HG02885 (cell line): ENCODE measurements around the gene WDR1.

Experiments used
- ATAC-seq: cut with Tn5 transposase; IDR thresholded peaks from one replicate; pipeline ENCODE4 v1.9.1; 2021; ENCODE audit warnings: mild to moderate bottlenecking; ENCODE audit not compliant: unreplicated experiment, poor library complexity

The WDR1 gene

DNA sequence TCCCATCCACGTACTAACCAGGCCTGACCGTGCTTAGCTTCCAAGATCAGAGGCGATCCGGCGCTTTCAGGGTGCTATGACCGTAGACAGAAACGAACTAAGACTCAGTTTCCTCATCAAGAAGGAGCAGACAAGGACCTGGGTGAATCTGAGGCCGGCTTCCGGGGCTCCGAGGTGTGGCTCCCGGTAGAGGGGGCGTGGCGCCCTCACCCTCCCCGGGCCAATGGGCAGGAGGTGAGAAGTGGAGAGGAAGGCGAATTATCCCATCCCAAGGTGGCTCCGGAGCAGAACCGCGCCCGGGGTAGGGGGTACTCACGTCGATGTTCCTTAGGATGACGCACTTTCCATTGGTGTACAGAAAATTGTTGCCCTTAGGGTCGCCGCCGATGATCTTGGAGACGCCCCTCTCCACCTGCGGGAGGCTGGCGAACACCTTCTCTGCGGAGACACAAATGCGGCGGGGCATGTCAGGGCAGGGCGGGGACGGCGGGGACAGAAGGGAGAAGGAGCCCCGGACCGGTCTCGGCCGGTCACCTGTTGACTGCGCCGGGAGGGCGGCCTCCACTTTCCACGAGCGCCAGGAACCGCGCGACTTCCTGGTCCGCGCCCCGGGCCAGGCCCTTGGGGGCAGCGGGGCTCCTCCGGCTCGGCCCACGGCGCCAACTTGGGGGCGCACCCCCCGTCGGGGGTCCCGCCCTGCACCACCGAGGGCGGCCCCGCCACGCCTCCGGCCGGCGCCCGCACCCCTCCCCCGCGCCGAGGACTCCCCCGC lies 616 bp downstream of the WDR1 start:
- ATAC-seq = peak; percentile 39

DNA sequence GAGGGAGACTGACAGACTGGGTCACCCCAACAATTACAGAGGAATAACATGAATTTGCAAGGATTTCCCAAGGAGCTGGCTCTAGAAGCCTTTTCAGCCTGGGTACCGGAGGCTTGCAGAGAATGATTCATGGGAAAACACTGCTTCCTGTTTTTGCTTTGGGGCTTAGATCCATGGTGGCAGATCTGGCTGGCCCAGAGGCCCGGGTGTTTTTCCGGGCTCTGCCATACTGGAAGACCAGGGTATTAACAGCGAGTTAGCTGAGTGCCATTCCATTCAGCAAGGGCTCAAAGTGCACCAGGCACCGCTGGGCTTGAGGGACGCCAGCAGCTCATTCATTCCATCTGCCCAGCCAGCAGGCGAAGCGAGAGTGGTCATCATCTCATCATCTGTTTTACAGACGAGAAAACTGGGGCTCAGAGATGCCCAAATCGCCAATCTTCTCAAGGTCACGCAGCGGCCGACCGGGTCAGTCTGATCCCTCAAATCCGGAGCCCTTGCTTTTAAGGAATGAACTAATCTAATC lies 1.3 kb downstream of the WDR1 start:
- no peak for ATAC-seq

DNA sequence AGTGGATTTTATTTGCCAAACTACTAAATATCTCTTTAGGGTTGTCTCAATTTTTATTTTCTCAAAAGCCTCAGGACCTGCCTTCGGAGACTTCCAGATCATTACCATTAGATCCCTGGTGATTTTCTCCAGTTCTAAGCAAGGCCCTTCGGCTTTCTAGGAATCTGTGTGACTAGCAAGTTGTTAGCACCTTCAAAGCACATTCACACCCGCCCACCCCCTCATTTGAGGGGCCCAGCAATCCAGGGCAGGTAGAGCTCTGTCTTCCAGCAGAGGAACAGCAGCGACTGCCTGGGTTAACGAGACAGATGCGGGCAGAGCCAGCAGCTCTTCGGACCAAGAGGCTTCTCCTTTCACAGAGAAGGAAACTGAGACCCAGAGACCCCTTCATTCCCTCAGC lies 2.0 kb downstream of the WDR1 start:
- no peak for ATAC-seq

DNA sequence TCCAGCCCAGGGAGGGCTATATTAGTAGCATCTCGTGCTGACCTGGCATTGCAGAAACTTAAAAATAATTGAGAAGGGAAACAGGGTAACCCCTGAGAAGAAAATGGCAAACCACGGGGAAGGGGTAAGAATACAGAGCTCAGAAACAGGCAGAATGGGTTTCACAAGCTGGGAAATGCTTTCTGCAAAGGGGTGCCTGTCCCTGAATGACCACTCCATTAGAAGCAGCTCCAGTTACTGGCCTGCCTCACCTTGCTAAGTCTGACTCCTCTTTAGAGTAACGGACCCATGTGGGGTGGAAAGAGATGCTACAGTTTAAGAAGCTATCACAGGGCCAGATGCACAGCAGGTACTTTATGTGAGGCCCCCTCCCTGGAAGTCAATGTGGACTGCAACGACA lies 2.5 kb downstream of the WDR1 start:
- no peak for ATAC-seq

DNA sequence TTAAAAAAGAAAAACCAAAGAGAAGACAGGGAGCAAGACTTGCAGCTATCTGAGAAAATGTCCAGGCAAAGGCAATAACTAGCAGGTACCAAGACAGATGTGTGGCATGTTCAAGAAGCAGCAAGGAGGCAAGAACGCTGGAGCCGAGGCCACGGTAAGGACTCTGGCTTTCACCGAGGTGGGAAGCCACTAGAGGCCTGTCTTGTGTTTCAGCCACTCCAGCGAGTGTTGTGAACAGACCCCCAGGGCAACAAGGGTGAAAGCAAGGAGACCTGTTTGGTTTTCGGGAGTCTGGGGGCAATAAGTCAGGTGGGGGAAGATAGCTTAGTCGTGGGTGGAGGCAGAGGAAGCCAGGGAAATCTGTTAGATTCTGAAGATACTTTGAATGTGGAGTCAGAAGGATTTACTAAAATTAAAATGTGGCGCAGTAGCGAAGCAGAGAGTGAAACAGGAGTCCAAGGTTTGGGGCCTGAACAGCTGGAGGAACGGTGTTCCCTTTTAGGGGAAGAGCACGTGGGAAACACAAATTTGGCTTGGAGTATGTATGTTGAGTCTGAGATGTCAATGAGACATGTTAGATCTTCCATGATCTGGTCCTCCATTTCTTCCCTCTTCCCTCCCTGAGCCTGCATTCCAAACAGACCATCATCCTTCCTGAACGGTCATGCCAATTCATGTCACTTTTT lies 3.1 kb downstream of the WDR1 start:
- no peak for ATAC-seq

DNA sequence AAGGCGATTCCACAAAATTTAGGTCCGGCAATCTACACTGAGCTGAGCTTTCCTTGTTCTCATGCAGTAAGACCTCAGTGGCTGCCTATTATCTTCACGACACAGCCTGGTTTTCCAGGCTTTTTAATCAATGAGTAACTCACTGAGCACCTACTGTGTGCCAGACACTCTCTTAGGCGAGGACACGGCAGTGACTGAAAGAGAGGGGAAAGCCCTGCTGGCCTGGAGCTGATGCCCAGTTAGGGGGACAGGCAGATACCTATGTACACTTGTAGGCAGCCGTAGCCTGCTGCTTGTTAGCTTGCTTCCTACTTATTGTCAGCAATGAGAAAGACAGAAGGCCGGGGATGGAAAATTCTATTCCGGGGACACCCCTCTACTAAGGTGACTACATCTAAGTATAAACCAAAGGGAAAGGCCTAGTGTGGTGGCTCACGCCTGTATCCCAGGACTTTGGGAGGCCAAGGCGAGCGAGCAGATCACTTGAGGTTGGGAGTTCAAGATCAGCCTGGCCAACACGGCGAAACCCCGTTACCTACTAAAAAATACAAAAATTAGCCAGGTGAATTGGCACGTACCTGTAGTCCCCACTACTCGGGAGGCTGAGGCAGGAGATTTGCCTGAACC lies 3.8 kb downstream of the WDR1 start:
- no peak for ATAC-seq

DNA sequence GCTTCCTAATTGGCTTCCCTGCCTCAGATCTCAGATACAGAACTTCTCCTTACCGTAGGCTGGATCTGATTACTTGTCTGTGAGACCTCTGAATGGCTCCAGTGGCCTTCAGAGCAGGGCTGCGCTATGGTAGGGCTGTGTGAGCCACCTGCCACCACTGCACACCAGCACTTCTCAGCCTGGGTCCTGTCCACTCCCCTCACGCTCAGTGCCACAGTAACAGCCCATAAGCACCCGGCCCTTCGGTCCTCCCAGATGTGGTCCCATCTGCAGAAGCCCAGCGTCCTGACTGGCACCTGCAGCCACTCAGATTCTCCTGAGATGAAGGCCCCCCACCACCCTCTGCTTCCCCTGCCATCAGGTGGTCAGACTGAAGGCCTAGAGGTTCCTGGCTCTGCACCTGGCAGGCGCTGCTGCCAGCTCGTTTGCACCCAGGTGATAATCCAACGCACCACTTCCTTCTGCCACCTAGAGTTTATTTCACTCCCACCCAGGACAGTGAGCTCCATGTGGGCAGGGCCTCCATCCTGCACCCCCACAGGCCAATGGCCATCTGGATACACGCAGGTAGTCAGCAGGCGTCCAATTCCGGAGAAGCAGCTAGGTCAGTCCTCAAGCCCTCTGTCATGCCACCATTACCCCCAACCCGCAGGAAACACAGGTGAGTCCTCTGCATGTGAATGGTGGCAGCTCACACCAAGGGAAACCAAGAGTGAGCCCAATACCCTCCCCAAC lies 5.4 kb downstream of the WDR1 start:
- no peak for ATAC-seq

DNA sequence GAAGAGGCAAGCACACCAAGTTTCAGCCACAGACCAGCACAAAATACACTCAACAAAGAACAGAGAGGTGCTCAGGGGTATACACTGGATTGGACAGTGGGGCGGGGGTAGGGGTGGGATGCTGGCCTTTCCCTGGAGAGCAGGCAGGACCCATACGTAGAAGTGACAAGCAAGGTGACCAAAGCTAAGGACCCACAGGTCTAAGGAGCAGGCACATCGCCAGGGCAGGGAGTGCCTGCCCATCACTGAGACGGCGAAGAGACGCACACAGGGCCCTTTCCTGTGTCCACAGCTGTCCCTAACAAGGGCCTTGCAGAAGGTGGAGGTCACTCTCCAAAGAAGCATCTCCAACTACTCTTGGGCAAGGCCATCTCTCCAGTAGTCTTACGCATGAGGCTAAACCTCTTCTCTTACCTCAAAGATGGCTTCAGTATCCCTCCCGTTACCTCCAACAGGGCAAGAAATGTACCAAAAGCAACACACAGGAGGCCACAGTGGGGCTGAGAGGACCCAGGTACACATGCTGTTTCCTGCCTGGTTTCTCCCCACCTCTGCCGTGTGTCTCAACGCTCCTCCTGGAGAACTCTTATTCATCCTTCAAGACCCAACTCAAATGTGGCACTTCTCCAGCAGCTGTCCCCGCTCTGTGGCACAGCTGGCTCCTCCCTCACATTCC lies 6.5 kb downstream of the WDR1 start:
- ATAC-seq = no peak

DNA sequence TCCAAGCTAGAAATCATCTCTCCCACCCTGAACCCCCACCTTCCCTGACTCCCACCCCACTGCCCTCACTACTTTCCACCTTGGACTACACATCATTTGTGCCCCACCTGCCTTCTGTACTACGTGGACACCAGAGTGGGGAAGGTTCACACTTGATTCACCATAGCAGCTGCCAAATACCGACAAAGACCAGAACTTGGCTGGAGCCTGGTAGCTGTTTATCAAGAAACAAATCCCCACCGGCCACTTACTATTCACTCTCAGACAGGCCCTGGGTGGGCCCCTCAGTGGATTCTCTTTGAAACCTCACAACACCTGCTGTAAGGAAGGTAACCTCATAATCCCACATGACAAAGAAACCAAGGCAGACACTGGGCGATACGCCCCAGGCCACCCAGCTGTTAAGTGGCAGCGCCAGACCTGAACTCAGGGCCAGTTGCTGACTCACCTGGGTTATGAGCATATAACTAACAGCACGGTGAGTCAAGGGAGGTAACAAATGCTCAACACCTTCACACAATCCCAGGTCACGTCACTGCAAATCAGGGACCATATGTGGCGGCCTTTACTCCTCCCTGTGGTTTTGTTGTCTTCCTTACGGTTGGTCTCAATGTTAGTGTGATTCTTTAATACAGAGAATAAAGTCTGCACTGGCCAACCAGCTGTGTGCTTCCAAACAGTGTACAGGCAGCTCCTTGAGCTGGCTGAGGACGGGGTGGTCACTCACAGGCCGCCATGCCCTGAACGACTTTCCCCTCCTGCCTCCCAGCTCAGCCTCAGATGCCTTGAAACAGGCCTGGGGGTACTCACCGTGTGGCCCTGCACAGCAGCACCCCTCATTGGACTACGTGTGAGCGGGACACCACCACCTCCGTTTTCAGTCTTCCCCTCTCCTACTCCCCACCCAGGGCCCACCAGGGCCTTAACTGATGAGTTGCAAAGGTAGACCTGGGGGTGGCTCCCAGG lies 7.5 kb downstream of the WDR1 start:
- no peak for ATAC-seq

DNA sequence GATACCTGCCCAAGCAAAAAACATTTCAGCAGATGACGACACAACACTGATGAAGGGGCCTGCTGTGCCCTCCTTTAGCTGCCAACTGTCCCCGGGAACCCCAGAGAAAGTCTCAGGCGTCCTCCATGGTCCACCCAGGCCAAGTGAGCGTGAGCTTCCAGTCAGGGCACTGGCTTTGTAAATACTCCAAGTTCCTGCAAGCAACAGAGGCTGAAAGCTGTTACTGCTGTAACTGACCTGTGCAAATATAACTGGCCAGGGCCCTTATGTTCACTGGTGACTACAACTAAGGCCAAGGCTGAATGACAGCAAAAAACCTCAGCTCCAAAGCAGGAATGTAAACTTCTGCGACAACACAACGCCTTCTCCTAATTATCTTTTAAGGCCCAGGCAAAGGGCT lies 8.2 kb downstream of the WDR1 start:
- ATAC-seq = no peak

DNA sequence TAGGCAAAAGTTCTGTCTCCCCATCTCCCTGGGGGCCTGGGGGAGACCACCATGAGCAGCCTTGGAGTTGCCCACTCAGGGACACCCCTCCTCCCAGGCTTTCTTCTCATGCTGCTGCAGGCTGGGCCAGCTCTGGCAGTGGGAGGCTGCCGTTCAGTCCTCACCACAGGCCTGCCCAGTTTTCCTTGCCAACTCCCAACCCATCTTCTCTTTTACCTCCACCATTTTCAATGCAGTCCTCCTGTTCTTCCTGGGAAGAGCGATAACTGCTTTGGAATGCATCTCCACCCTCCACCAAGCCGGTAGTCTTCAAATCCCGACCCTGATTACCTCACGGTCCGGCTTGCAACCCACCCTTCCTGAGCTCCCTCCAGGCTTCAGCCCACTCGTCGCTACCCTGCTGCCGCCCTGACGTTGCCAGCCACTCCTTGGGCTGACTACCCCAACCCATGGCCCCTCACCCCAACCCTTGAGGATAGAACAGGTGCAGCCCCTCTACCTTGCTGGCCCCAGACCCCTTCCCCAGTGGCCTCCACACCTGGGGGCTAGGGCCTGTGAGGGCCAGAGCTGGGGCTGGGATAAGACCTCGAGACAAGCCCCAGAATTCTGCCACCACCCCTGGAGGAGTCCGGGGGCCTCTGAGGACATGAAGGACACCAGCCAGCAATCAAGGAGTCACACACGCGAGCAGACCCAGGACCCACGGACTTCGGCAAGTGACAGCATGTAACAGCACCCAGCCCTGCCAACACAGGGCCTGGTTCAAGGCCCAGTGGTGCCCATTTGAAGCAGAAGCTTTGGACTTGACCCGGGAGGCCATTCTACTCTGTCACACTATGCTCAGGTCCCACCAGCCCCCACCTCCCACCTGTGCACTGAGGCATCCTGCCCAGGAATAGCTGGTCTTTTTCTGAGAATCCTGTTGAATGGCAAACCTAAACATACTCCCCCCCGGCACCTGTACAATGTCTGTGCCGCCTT lies 9.2 kb downstream of the WDR1 start:
- ATAC-seq = no peak

DNA sequence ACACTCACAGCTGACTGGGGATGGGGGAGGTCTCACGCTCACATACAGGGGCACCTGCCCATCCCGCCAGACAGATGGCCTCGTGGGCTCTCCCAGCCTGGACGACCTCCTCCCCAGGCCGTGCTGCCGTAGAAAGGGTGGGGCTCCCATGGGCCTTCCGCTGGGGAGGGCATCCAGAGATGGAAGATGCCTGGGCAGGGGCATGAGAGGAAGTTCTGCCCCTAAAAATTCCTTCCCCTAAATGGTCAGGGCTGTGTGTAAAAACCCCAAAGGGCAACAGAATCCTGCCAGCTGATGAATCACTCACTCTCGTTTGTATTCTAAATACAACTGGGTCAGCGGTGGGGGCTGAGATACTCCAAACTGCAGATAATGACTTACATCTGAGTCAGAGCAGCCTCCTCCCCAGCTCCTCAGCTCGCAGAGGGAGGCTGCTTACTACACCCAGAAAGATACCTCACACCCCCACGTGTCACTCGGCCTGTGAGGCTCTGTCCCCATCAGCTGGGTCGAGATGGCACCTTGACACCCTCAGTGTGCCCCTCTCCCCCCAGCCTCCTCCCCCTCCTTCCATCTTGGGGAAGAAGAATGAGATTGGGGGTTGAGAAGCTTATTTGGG lies 10.1 kb downstream of the WDR1 start:
- peak; percentile 43 for ATAC-seq

DNA sequence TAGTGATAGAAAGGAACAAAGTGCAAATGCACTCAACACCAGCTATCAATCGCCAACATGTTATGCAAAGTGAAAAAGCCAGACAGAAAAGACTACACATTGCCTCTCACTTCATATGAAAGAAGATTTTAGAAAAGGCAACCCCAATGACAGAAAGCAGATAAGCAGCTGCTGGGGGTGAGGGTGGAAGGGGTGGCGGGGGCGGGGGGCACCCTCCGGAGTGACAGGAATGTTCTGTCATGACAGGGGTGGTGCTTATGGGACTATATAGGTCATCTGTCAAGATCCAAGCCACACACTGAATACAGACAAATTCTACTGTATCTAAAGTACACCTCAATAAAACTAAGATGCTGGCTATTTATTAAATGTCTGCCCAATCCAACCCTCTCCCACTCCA lies 10.7 kb downstream of the WDR1 start:
- no peak for ATAC-seq

DNA sequence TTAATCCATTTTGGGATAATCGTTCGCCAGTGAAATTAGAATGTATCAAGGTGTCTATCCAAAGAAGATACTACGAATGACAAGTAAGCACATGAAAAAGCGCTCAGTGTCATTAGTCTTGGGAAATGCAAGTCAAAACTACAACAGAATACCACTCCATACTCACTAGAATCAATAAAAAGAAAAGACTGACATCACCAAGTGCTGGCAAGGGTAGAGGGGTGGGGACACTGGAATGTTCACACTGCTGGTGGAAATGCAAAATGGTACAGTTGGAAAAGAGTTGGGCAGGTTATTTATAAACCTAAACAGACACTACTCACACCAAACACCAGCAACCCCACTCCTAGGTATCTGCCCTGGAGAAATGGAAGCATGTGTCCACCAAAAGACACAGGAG lies 11.2 kb downstream of the WDR1 start:
- ATAC-seq = no peak

DNA sequence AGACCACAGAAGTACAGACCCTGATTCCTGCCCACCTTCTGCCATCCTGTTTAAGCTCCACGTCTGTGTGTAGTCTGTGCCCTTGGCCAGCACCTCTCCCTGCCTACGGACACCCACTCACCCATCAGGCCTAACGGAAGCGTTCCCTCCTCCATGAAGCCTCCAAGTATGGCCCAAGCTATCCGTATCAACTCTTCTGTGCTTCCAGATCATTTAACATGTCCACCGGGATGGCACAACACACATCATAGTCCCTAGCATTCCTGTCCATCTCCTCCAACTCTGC lies 11.7 kb downstream of the WDR1 start:
- no peak for ATAC-seq

DNA sequence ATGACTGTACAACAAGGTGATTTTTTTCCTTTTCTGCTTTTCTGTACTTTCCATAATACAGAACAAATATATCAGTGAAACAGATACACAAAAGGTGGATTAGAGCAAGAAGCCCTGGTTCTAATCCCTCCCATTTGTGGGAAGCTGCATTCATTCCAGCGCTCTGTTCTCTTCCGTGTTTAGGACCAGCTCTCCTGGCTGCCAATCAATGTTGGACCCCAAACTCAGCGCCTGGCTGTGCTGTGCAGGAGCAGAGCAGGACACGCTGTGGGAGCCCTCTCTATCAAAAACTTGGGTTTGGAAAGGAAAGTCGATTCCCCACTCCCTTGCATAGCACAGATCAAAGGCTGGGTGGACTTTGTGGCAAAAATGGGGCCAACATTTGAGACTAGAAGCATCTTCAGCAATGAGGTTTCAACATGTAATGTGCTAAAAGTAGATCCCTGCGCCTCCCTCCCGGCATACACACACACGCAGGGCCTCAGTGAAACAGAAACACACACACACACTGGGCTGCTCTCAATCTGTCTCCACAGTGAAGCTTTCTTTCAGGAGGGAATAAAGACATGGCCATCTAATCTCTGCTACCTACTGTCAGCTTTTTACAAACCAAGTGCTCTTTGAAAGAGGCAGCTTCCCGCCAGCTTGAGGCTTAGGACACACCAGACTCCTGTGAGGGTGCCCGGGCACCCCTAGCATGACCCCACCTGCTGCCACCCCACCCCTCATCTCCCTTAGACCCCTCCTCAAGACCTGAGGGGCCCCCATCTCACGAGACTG lies 12.2 kb downstream of the WDR1 start:
- peak; percentile 61 for ATAC-seq
